HG03108 (cell line): ENCODE data around the gene SNX9.

Experiments used
- ATAC-seq: cut with Tn5 transposase; IDR thresholded peaks from one replicate; pipeline ENCODE4 v1.9.1; 2021; ENCODE audit warnings: moderate library complexity; ENCODE audit not compliant: unreplicated experiment

Gene SNX9

GRCh38 chr6:157800420-157801237 lies 22.4 kb upstream of the SNX9 start:
- ATAC-seq = peak; percentile 90

GRCh38 chr6:157804448-157805327 lies 18.4 kb upstream of the SNX9 start:
- no peak for ATAC-seq

- no peak for ATAC-seq
Observed at GRCh38 chr6:157806131-157806855, 16.8 kb upstream of the SNX9 start.

- ATAC-seq = no peak
Observed at GRCh38 chr6:157806856-157807215, 16.2 kb upstream of the SNX9 start.

- ATAC-seq = no peak
Observed at GRCh38 chr6:157808405-157808950, 14.6 kb upstream of the SNX9 start.

- ATAC-seq = no peak
Observed at GRCh38 chr6:157809613-157810012, 13.4 kb upstream of the SNX9 start.

GRCh38 chr6:157811137-157811475 lies 11.9 kb upstream of the SNX9 start:
- no peak for ATAC-seq

- ATAC-seq = no peak
Observed at GRCh38 chr6:157811476-157812173, 11.4 kb upstream of the SNX9 start.

GRCh38 chr6:157812425-157813171 lies 10.4 kb upstream of the SNX9 start:
- no peak for ATAC-seq

- no peak for ATAC-seq
Observed at GRCh38 chr6:157813191-157813590, 9.9 kb upstream of the SNX9 start.

GRCh38 chr6:157813750-157814455 lies 9.1 kb upstream of the SNX9 start:
- no peak for ATAC-seq

- ATAC-seq = peak; percentile 63
Observed at GRCh38 chr6:157814883-157815282, 8.2 kb upstream of the SNX9 start.

GRCh38 chr6:157821342-157822033 lies 1.6 kb upstream of the SNX9 start:
- no peak for ATAC-seq

GRCh38 chr6:157822245-157823000 lies 623 bp upstream of the SNX9 start:
- ATAC-seq = no peak

GRCh38 chr6:157823528-157824370 lies 703 bp downstream of the SNX9 start:
- ATAC-seq = peak; percentile 39

GRCh38 chr6:157825243-157825904 lies 2.3 kb downstream of the SNX9 start:
- ATAC-seq = no peak
